ENCODE measurements around the gene WIPF2. TPM values are rescaled to one million over a fixed set of nuclear protein-coding genes. Genes with fewer than 3 reads are reported as not detected.

Gene WIPF2
- total and polyA plus RNA-seq, 2 donors (not counting 3 experiments of a cell fraction or from before 2014, with no cell fraction given): 8.4 to 30.4 TPM

DNA sequence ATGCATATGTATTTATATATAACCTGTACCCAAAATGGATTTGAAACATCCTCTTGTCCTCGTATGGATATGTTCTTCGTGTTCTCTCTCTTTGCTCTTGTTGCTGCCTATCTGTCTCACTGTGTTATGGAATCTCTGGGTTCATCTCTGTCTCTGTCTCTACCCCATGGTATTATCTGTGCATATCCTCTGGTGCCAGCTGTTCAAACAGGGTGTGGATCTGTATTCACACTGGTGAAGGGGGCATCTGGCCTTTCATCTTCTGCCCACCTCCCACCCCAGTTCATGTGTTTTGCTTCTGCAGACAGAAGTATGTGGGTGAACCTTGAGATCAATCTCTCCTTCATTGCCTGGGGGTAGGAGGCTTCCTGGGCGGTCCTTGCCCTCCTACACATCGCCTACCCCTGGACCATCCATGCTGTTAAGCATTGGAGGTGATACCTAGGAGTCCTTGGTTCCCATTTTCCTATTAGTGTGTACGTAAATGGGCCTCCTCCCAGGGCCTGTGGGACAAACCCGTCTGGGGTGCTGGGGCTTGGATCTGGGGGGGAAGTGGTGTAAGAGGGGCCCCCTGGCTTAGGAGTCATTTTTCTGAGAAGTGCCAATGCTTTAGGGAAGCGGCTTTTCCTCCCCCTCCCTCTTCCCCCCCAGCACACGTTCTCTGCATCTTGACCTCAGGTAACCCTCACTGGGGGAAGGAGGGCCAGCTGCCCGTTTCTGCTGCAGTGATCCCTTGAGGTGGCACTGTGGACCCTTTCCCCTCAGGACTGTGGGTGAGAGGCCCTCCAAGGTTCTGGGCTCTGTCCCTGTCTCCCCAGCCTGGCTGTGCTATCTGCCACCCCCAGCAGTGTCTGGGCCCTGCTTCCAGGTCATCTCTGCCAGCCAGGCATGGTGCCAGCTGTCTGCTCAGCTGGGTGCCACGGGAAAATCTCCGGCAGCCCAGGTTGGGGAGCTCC, 111.0 kb downstream of the WIPF2 start:
- FAIRE-seq (no peak), DNase-seq (ENCODE audit: low read depth, low spot score) (no peak)
- ChIA-PET POLR2A (interaction anchor here (0.6 kb wide), 1 partner anchor 79 kb away, joined by 13 read pairs; no protein-coding TSS in a partner anchor), CTCF (interaction anchor here (0.9 to 2.7 kb wide), 6 partner anchors 8 to 24 kb away, joined by 3 to 10 read pairs (median 4); no protein-coding TSS in a partner anchor)
- H3K27ac ChIP-seq (ENCODE audit: insufficient read depth, low read depth, low read length): peak overlapping the region; percentile 10
- no peaks in the 10 kb centered on the region for H3K9me3 ChIP-seq (replicated peaks; ENCODE audit: control insufficient read depth, insufficient read depth, low read length)
- H4K20me1 ChIP-seq (replicated peaks; ENCODE audit: control insufficient read depth, extremely low read depth, insufficient read depth, low read length): no peaks in the 10 kb centered on the region
- H3K36me3 ChIP-seq (ENCODE audit: control insufficient read depth in 2 of 2, extremely low read depth in 1 of 2, insufficient read depth in 2 of 2, low read length in 2 of 2): peaks cover 0 to 3% of the 10 kb centered on the region in 2 experiments
- dilution Hi-C loops (cut with MboI; ENCODE audit: extremely low pct_ligation_motif_present, low sequenced_read_pairs): no loop called here
- peaks cover 69% of the 10 kb centered on the region for H3K79me2 ChIP-seq (ENCODE audit: control insufficient read depth, insufficient read depth, low read length)
- H2AFZ ChIP-seq (ENCODE audit: low read depth, low read length): no peak overlapping the region
- no peaks in the 10 kb centered on the region for H3K27me3 ChIP-seq (ENCODE audit: control insufficient read depth in 2 of 2, insufficient read depth in 2 of 2, low read length in 2 of 2)
- H3K9ac ChIP-seq (replicated peaks; ENCODE audit: extremely low read depth, insufficient read depth, low read length): no peak overlapping the region
- no peak for TF ChIP-seq POLR2A (IDR thresholded peaks at IDR 0.05; ENCODE audit: low read depth, low read length)
- no peak for TF ChIP-seq MYC (IDR thresholded peaks at IDR 0.05; ENCODE audit: low read depth, low read length)
- no peak for TF ChIP-seq MAX (IDR thresholded peaks at IDR 0.05; ENCODE audit: insufficient read depth, insufficient read length)
- TF ChIP-seq GATA2 (IDR thresholded peaks at IDR 0.05; ENCODE audit: insufficient read depth, insufficient read length, low read depth, low read length): no peak
- no peak for TF ChIP-seq POLR2AphosphoS5 (IDR thresholded peaks at IDR 0.05; ENCODE audit: insufficient read depth, low read depth, low read length)
- no peak for TF ChIP-seq FOS (IDR thresholded peaks at IDR 0.05; ENCODE audit: borderline replicate concordance, insufficient read depth, low read length)
- no peak for TF ChIP-seq EZH2 (IDR thresholded peaks at IDR 0.05; ENCODE audit: borderline replicate concordance, low read depth, low read length, severe bottlenecking)
- TF ChIP-seq CTCF (IDR thresholded peaks at IDR 0.05; ENCODE audit: extremely low read depth in 1 of 2, insufficient read depth in 1 of 2, low read depth in 1 of 2, low read length in 2 of 2): no peak
- TF ChIP-seq JUN (IDR thresholded peaks at IDR 0.05; ENCODE audit: borderline replicate concordance, insufficient read depth, insufficient read length, low read depth): no peak
- no peak overlapping the region for H3K4me3 ChIP-seq (replicated peaks in 1 of 3; ENCODE audit: insufficient read depth in 1 of 3, low read depth in 1 of 3, low read length in 3 of 3)
- H3K9me1 ChIP-seq (replicated peaks; ENCODE audit: control insufficient read depth, extremely low read depth, insufficient read depth, low read length): no peaks in the 10 kb centered on the region
- BruUV-seq (replicated peaks): no TSS peak
- peaks cover 51% of the 10 kb centered on the region for H3K4me1 ChIP-seq (ENCODE audit: control insufficient read depth, extremely low read depth, insufficient read depth, low read length)
- intact Hi-C loops (cut with micrococcal nuclease): no loop called here
- no peak overlapping the region for H3K4me2 ChIP-seq (ENCODE audit: insufficient read depth, low read length)

Measured in endothelial cell of umbilical vein (primary cell).